B cell (primary cell): Measurements from ENCODE around the gene BPIFB6. TPM values are rescaled to one million over a fixed set of nuclear protein-coding genes. Genes with fewer than 3 reads are reported as not detected.

Experiments used
- ATAC-seq: fragments of 200-7000 bp; cut with Tn5 transposase; one replicate; pipeline ENCODE4 v1.10.0; 2021; ENCODE audit warnings: low read depth, mild to moderate bottlenecking, moderate number of reproducible peaks, moderate library complexity
- CTCF ChIA-PET: fragments of 350-600 bp; sonication (Branson Sonifier 250); formaldehyde crosslinking; loops from one replicate; lab custom pipeline; 2021; ENCODE audit warnings: antibody characterized with exemption, inconsistent platforms; lab: Charles Lee
- POLR2A ChIA-PET: fragments of 350-600 bp; sonication (Branson Sonifier 250); formaldehyde crosslinking; loops from one replicate; lab custom pipeline; 2021; ENCODE audit warnings: antibody characterized with exemption; lab: Charles Lee
- DNase-seq: peaks from one replicate; pipeline ENCODE4 v3.0.0; 2013
- H2AFZ ChIP-seq: 2 replicates; pipeline ENCODE4 v1.6.1; 2012; ENCODE audit warnings: mild to moderate bottlenecking, low read depth, low read length; ENCODE audit not compliant: insufficient read depth, poor library complexity, severe bottlenecking
- H3K27ac ChIP-seq, 2 donors: 1 replicate in 1 of 2; 2 replicates in 1 of 2; pipeline ENCODE4 v1.5.1; 2012 to 2013; ENCODE audit warnings: low read length in 2 of 2, mild to moderate bottlenecking in 2 of 2, moderate library complexity in 1 of 2
- H3K27me3 ChIP-seq, 4 experiments: fragments of 200-600 bp in 1 of 4; sonication (generic) in 1 of 4; replicated peaks in 1 of 4; 1 replicate in 2 of 4; 2 replicates in 2 of 4; pipeline versions ENCODE4 v1.6.1 to v1.7.0; 2013 to 2016; ENCODE audit warnings: low read length in 3 of 4, mild to moderate bottlenecking in 2 of 4, mixed read lengths in 1 of 4, moderate library complexity in 1 of 4; ENCODE audit not compliant: insufficient read depth in 4 of 4, control insufficient read depth in 3 of 4; ENCODE audit errors: control extremely low read depth in 1 of 4
- H3K36me3 ChIP-seq, 2 experiments: replicated peaks in 1 of 2; 1 replicate in 1 of 2; 2 replicates in 1 of 2; pipeline versions ENCODE4 v1.6.1 to v1.7.1; 2013; ENCODE audit warnings: low read length in 1 of 2; ENCODE audit not compliant: insufficient read depth in 2 of 2, control insufficient read depth in 1 of 2; ENCODE audit errors: control extremely low read depth in 1 of 2, extremely low read depth in 1 of 2
- H3K4me1 ChIP-seq, 2 donors: fragments of 200-600 bp in 1 of 2; sonication (generic) in 1 of 2; 1 replicate in 1 of 2; 2 replicates in 1 of 2; pipeline versions ENCODE4 v1.5.1 to v1.6.1; 2013 to 2017; ENCODE audit warnings: low read length in 2 of 2; ENCODE audit not compliant: control insufficient read depth in 2 of 2, insufficient read depth in 2 of 2
- H3K4me2 ChIP-seq: replicated peaks from 2 replicates; pipeline ENCODE3; 2012; ENCODE audit warnings: mild to moderate bottlenecking, low read depth, low read length; ENCODE audit not compliant: poor library complexity, severe bottlenecking
- H3K4me3 ChIP-seq, 5 experiments: fragments of 200-600 bp in 1 of 5; sonication (generic) in 1 of 5; 1 replicate in 3 of 5; 2 replicates in 2 of 5; pipeline versions ENCODE4 v1.5.1 to v1.7.0; 2011 to 2016; ENCODE audit warnings: low read length in 4 of 5, mild to moderate bottlenecking in 4 of 5, low read depth in 2 of 5, control low read depth in 1 of 5, moderate library complexity in 1 of 5; ENCODE audit not compliant: insufficient read depth in 1 of 5; ENCODE audit errors: control extremely low read depth in 1 of 5, extremely low read depth in 1 of 5
- H3K79me2 ChIP-seq: fragments of 200-600 bp; sonication (generic); one replicate; pipeline ENCODE4 v1.6.0; 2016; ENCODE audit warnings: low read length; ENCODE audit not compliant: control insufficient read depth, insufficient read depth
- H3K9ac ChIP-seq: fragments of 200-600 bp; sonication (generic); 2 replicates; pipeline ENCODE4 v1.6.1; 2017; ENCODE audit warnings: mild to moderate bottlenecking, low read length, moderate library complexity
- H3K9me3 ChIP-seq, 3 donors: one replicate each; pipeline versions ENCODE4 v1.6.1 to v1.7.1; 2013; ENCODE audit warnings: low read length in 2 of 3; ENCODE audit not compliant: control insufficient read depth in 2 of 3, insufficient read depth in 1 of 3; ENCODE audit errors: control extremely low read depth in 1 of 3
- H4K20me1 ChIP-seq: 2 replicates; pipeline ENCODE4 v1.6.0; 2012; ENCODE audit warnings: mild to moderate bottlenecking, low read length; ENCODE audit not compliant: insufficient read depth, control insufficient read depth, poor library complexity, severe bottlenecking
- H3K27ac Mint-ChIP-seq: one replicate; pipeline ENCODE4 v1.8.0; 2021; ENCODE audit warnings: mixed read lengths
- H3K27me3 Mint-ChIP-seq: one replicate; pipeline ENCODE4 v1.8.0; 2021; ENCODE audit warnings: mixed read lengths
- H3K4me1 Mint-ChIP-seq: one replicate; pipeline ENCODE4 v1.8.0; 2021; ENCODE audit warnings: mixed read lengths
- H3K4me3 Mint-ChIP-seq: one replicate; pipeline ENCODE4 v1.8.0; 2021; ENCODE audit warnings: mixed read lengths
- H3K9me3 Mint-ChIP-seq: one replicate; pipeline ENCODE4 v1.8.0; 2022; ENCODE audit warnings: mixed read lengths; ENCODE audit not compliant: insufficient read depth
- EZH2 ChIP-seq: IDR thresholded peaks from 2 replicates; pipeline ENCODE4 v1.6.1; 2012; ENCODE audit warnings: borderline replicate concordance, low read depth, mild to moderate bottlenecking, moderate library complexity, low read length; ENCODE audit not compliant: insufficient read depth, poor library complexity, severe bottlenecking
- WGBS: methylation state at CpG from one replicate; pipeline ENCODE4 v1.1.5; 2013; ENCODE audit warnings: missing lambda C conversion rate; ENCODE audit not compliant: insufficient coverage; 5-methylcytosine and 5-hydroxymethylcytosine counted together
- intact Hi-C: fragments of 100-400 bp; cut with micrococcal nuclease; formaldehyde crosslinking; loops from one replicate; pipeline ENCODE4 v1.10.0; 2022
- polyA plus RNA-seq: library from polyadenylated mRNA; depleted of rRNA; stranded (reverse); fragments of >200 nt; gene quantifications from 2 replicates; pipeline ENCODE4 v1.2.3, GENCODE V29; 2012
- total RNA-seq, 2 donors: library from RNA; stranded (reverse); fragments of 120-200 nt in 1 of 2; gene quantifications; 1 replicate in 1 of 2; 2 replicates in 1 of 2; pipeline versions ENCODE4 v1.2.3 to v1.2.4, GENCODE V29; 2013 to 2022
- TF ChIP-seq, protein P1 (sequence below): fragments of 200-600 bp; IDR thresholded peaks from one replicate; pipeline ENCODE4 v1.8.0; 2022; ENCODE audit warnings: antibody characterized with exemption, mild to moderate bottlenecking

The BPIFB6 gene
- total and polyA plus RNA-seq, 2 donors (not counting 1 experiment from before 2014, with no cell fraction given): not detected

DNA sequence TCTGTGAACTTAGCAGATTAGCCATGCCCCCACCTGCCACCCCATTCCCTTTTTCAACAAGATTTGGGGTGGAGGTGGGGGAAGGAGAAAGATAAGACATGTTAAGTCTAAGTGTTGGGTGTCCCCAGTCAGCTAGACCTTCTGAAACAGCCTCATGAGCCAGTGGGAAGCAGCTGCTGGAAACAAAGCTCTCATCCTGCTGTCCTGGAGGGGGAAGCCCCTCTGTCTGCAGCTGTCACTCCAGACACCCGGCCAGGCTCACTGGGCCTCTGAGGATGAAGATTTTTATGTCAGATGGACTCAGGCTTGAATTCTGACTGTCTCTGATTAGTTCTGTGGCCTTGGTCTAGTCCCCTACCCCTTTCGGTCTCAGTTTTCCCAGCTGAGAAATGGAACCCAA lies 23.3 kb downstream of the BPIFB6 start:
- Histone ChIP-seq H3K4me3 (no peak overlapping the region), H2AFZ (no peak overlapping the region), H3K27me3 (no peaks in the 10 kb centered on the region), H3K9ac (no peak overlapping the region), H3K27ac (no peak overlapping the region), H3K79me2 (no peaks in the 10 kb centered on the region), H3K36me3 (no peaks in the 10 kb centered on the region), H3K4me1 (no peaks in the 10 kb centered on the region), H3K9me3 (no peaks in the 10 kb centered on the region), H4K20me1 (no peaks in the 10 kb centered on the region), H3K4me2 (no peak overlapping the region)
- H3K4me3 Mint-ChIP-seq: no peak overlapping the region
- CTCF ChIA-PET: no interaction called here
- H3K27me3 Mint-ChIP-seq: no peaks in the 10 kb centered on the region
- ATAC-seq: no peak
- DNase-seq: no peak
- 90% methylated on average over 2 of the region's 2 CpGs for WGBS
- H3K4me1 Mint-ChIP-seq: no peaks in the 10 kb centered on the region
- POLR2A ChIA-PET: no interaction called here
- intact Hi-C loops: no loop called here
- H3K9me3 Mint-ChIP-seq: no peaks in the 10 kb centered on the region
- H3K27ac Mint-ChIP-seq: no peak overlapping the region
- no peak for TF ChIP-seq EZH2
- TF ChIP-seq, protein P1, sequence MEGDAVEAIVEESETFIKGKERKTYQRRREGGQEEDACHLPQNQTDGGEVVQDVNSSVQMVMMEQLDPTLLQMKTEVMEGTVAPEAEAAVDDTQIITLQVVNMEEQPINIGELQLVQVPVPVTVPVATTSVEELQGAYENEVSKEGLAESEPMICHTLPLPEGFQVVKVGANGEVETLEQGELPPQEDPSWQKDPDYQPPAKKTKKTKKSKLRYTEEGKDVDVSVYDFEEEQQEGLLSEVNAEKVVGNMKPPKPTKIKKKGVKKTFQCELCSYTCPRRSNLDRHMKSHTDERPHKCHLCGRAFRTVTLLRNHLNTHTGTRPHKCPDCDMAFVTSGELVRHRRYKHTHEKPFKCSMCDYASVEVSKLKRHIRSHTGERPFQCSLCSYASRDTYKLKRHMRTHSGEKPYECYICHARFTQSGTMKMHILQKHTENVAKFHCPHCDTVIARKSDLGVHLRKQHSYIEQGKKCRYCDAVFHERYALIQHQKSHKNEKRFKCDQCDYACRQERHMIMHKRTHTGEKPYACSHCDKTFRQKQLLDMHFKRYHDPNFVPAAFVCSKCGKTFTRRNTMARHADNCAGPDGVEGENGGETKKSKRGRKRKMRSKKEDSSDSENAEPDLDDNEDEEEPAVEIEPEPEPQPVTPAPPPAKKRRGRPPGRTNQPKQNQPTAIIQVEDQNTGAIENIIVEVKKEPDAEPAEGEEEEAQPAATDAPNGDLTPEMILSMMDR: no peak

DNA sequence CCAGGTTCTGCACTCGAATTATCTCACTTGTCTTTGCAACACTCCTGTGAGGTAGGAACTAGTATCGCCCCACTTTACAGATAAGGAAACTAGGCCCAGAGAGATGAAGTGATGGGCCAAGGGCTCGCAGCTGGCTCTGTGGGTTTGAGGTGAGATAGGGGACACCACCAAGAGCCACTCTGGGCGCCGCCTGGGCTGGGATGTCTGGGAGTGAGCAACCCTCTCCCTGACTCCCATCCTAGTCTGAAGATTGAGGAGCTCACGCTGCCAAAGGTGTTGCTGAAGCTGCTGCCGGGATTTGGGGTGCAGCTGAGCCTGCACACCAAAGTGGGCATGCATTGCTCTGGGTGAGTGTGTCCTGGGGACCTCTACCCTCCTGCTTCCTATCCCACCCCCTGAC lies 27.7 kb downstream of the BPIFB6 start:
- H2AFZ ChIP-seq: no peak overlapping the region
- Mint-ChIP-seq H3K4me1 (no peaks in the 10 kb centered on the region), H3K27ac (no peak overlapping the region), H3K4me3 (no peak overlapping the region), H3K9me3 (no peaks in the 10 kb centered on the region), H3K27me3 (no peaks in the 10 kb centered on the region)
- no peak overlapping the region for H3K9ac ChIP-seq
- no peaks in the 10 kb centered on the region for H3K36me3 ChIP-seq
- POLR2A ChIA-PET: no interaction called here
- no peak for TF ChIP-seq EZH2
- TF ChIP-seq, protein P1: no peak
- no peaks in the 10 kb centered on the region for H3K79me2 ChIP-seq
- H3K4me3 ChIP-seq: no peak overlapping the region
- intact Hi-C loops: no loop called here
- no peaks in the 10 kb centered on the region for H3K27me3 ChIP-seq
- H3K4me2 ChIP-seq: no peak overlapping the region
- H3K27ac ChIP-seq: no peak overlapping the region
- H4K20me1 ChIP-seq: no peaks in the 10 kb centered on the region
- DNase-seq (no peak), ATAC-seq (no peak)
- H3K9me3 ChIP-seq: no peaks in the 10 kb centered on the region
- WGBS: 91% methylated on average over 3 of the region's 7 CpGs
- H3K4me1 ChIP-seq: no peaks in the 10 kb centered on the region
- CTCF ChIA-PET: interaction anchor here (1.4 kb wide), 1 partner anchor 157 kb away, joined by 3 read pairs; no protein-coding TSS in a partner anchor
